ENCODE measurements around the gene RICTOR.

DNA sequence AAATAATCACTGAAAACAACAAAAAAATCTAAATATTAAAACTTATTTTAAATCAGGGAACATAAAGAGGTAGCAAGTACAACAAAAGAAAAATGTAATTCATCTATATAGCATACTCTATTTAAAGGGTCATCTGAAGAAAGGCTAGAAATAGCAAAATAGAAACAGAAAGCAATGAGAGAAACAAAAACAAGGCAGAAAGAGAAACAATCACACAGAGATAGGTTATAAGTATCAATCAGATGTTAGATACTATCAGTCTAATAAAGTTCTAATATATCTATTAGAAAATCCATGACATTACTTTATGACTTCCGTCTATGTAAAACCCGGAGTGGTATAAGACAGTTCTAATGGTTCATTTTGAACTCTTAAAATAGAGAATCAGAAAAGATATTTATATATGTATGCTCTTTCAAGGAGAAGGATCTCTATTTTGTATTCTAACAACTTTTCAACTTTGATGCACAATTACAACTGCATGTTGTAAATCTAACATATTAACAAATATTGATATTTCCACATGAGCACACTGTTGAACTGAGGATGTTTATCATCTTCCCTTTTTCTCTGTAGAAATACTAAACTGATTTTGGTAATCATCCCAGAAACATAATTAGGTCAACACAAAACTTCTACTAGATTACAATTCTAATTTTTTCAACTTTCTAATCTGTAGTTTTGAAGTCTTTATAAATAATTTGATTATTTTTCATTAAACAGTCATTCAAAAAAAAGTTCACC, 15.8 kb downstream of the RICTOR start:
- TF ChIP-seq EP300 (conservative IDR thresholded peaks at IDR 0.05; ENCODE audit: poor library complexity, severe bottlenecking): no peak
- no peak for TF ChIP-seq CTCF (IDR thresholded peaks at IDR 0.05; ENCODE audit: poor library complexity, severe bottlenecking)
- TF ChIP-seq REST (IDR thresholded peaks at IDR 0.05; ENCODE audit: borderline replicate concordance): no peak
- no peak for TF ChIP-seq POLR2AphosphoS5 (IDR thresholded peaks at IDR 0.05)
- TF ChIP-seq EZH2 (IDR thresholded peaks at IDR 0.05; ENCODE audit: borderline replicate concordance, insufficient read depth, low read length, poor library complexity, severe bottlenecking): no peak
- TF ChIP-seq TAF1 (IDR thresholded peaks at IDR 0.05; ENCODE audit: low read depth): no peak
- TF ChIP-seq RAD21 (conservative IDR thresholded peaks at IDR 0.05): no peak

Data from neural cell (in vitro differentiated cells).